WTC11 (cell line): ENCODE measurements around the gene FLT3LG.

Experiments
- CTCF ChIP-seq: fragments of 200-600 bp; IDR thresholded peaks from 2 replicates; pipeline ENCODE4 v1.8.0; 2022; ENCODE audit warnings: antibody characterized with exemption
- FOXJ3 ChIP-seq: sonication (generic); formaldehyde crosslinking; IDR thresholded peaks from 2 replicates; pipeline ENCODE4 v1.9.0; 2021; ENCODE audit warnings: missing genetic modification reagents, mild to moderate bottlenecking, borderline replicate concordance
- MXD4 ChIP-seq: fragments of 250-450 bp; sonication (Bioruptor Pico); IDR thresholded peaks from 2 replicates; pipeline ENCODE4 v1.8.0; 2021; ENCODE audit warnings: mild to moderate bottlenecking, moderate library complexity, borderline replicate concordance
- TF ChIP-seq, protein P1 (sequence below): sonication (generic); formaldehyde crosslinking; IDR thresholded peaks from 2 replicates; pipeline ENCODE4 v1.8.1; 2023; ENCODE audit warnings: mild to moderate bottlenecking, moderate library complexity, missing genetic modification reagents

DNA sequence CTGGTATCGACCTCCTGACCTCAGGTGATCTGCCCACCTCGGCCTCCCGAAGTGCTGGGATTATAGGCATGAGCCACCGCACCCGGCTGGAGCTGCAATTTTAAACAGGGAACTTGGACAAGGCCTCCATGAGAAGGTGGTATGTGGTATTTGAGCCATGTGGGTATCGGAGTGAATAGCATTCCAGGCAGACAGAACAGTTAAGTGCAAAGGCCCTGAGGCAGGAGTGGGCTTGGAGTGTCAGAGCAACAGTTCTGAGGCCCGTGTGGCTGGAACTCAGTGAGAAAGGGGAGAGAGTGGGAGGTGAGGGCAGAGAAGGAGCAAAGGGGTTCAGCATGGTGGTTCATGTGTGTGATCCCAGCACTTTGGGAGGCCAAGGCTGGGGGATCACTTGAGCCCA, 56.7 kb downstream of the FLT3LG start:
- TF ChIP-seq FOXJ3 (CRISPR knock-in tag), result no peak
- no peak for TF ChIP-seq CTCF
- TF ChIP-seq, protein P1, sequence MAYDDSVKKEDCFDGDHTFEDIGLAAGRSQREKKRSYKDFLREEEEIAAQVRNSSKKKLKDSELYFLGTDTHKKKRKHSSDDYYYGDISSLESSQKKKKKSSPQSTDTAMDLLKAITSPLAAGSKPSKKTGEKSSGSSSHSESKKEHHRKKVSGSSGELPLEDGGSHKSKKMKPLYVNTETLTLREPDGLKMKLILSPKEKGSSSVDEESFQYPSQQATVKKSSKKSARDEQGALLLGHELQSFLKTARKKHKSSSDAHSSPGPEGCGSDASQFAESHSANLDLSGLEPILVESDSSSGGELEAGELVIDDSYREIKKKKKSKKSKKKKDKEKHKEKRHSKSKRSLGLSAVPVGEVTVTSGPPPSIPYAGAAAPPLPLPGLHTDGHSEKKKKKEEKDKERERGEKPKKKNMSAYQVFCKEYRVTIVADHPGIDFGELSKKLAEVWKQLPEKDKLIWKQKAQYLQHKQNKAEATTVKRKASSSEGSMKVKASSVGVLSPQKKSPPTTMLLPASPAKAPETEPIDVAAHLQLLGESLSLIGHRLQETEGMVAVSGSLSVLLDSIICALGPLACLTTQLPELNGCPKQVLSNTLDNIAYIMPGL, result no peak
- TF ChIP-seq MXD4, result no peak
